GM12875 (cell line): ENCODE measurements around the gene BBX.

Source experiments
- H3K4me3 ChIP-seq: one replicate; pipeline ENCODE4 v1.5.1; 2011; ENCODE audit warnings: low read depth, low read length, control low read depth
- CTCF ChIP-seq: IDR thresholded peaks from 2 replicates; pipeline ENCODE4 v1.5.1; 2011; ENCODE audit warnings: low read depth, mild to moderate bottlenecking, control low read depth, inconsistent platforms, low read length, moderate library complexity, borderline replicate concordance; ENCODE audit not compliant: insufficient read depth

BBX gene

GRCh38 chr3:107612664-107613084, 89.9 kb downstream of the BBX start:
- no peak overlapping the region for H3K4me3 ChIP-seq
- no peak for TF ChIP-seq CTCF

- no peak overlapping the region for H3K4me3 ChIP-seq
- TF ChIP-seq CTCF = no peak
Observed at GRCh38 chr3:107619549-107619948, 96.8 kb downstream of the BBX start.

GRCh38 chr3:107620534-107620933, 97.8 kb downstream of the BBX start:
- TF ChIP-seq CTCF = no peak
- H3K4me3 ChIP-seq = no peak overlapping the region

- no peak overlapping the region for H3K4me3 ChIP-seq
- no peak for TF ChIP-seq CTCF
Observed at GRCh38 chr3:107621465-107621864, 98.7 kb downstream of the BBX start.

- TF ChIP-seq CTCF = no peak
- no peak overlapping the region for H3K4me3 ChIP-seq
Observed at GRCh38 chr3:107627962-107628542, 105.3 kb downstream of the BBX start.

- TF ChIP-seq CTCF = no peak
- H3K4me3 ChIP-seq = no peak overlapping the region
Observed at GRCh38 chr3:107629566-107629965, 106.8 kb downstream of the BBX start.

- no peak for TF ChIP-seq CTCF
- no peak overlapping the region for H3K4me3 ChIP-seq
Observed at GRCh38 chr3:107630779-107631178, 108.0 kb downstream of the BBX start.
